ENCODE data around the gene HEPACAM. TPM values are rescaled to one million over a fixed set of nuclear protein-coding genes. Genes with fewer than 3 reads are reported as not detected.

The HEPACAM gene
- total RNA-seq, 2 donors from 2014 or later, result not detected

GRCh38 chr11:124876818-124877630 is 58.8 kb downstream of the HEPACAM start:
- no peak overlapping the region for H3K27ac ChIP-seq (ENCODE audit: low read depth, low read length)
- H3K27me3 Mint-ChIP-seq (ENCODE audit: insufficient read depth), result peaks cover 48% of the 10 kb centered on the region
- H3K4me3 Mint-ChIP-seq, result peak overlapping the region; percentile 73
- no peak for TF ChIP-seq CTCF (conservative IDR thresholded peaks at IDR 0.05)
- no peaks in the 10 kb centered on the region for H3K9me3 Mint-ChIP-seq
- H3K4me1 Mint-ChIP-seq, result peaks cover 12% of the 10 kb centered on the region
- peak overlapping the region; percentile 83 for H3K4me3 ChIP-seq (ENCODE audit: low read length)
- peak; percentile 77 for DNase-seq
- H3K36me3 Mint-ChIP-seq (ENCODE audit: low read depth), result peaks cover 2% of the 10 kb centered on the region
- no peaks in the 10 kb centered on the region for H3K36me3 ChIP-seq (ENCODE audit: control insufficient read depth, insufficient read depth, low read length)
- no peaks in the 10 kb centered on the region for H3K9me3 ChIP-seq (ENCODE audit: control insufficient read depth, low read length)
- H3K4me1 ChIP-seq (ENCODE audit: control insufficient read depth, insufficient read depth, low read length), result no peaks in the 10 kb centered on the region
- 59 to 64% methylated on average over 18 to 30 of the region's 30 CpGs for WGBS, 2 experiments (ENCODE audit: insufficient coverage in 1 of 2, insufficient read length in 1 of 2)
- peak overlapping the region; percentile 95 for H3K27ac Mint-ChIP-seq
- H3K9ac ChIP-seq (ENCODE audit: extremely low read depth, low read length, poor library complexity, severe bottlenecking), result peak overlapping the region; percentile 55
- peaks cover 49% of the 10 kb centered on the region for H3K27me3 ChIP-seq (ENCODE audit: control insufficient read depth, insufficient read depth, low read length, poor library complexity, severe bottlenecking)

GRCh38 chr11:124875943-124876817 is 59.7 kb downstream of the HEPACAM start:
- peak overlapping the region; percentile 88 for H3K27ac ChIP-seq (ENCODE audit: low read depth, low read length)
- H3K27ac Mint-ChIP-seq, result peak overlapping the region; percentile 95
- peak overlapping the region; percentile 73 for H3K4me3 Mint-ChIP-seq
- H3K36me3 Mint-ChIP-seq (ENCODE audit: low read depth), result peaks cover 2% of the 10 kb centered on the region
- H3K4me1 Mint-ChIP-seq, result peaks cover 12% of the 10 kb centered on the region
- no peaks in the 10 kb centered on the region for H3K36me3 ChIP-seq (ENCODE audit: control insufficient read depth, insufficient read depth, low read length)
- H3K9me3 ChIP-seq (ENCODE audit: control insufficient read depth, low read length), result no peaks in the 10 kb centered on the region
- whole genome bisulfite sequencing, 2 experiments (ENCODE audit: insufficient coverage in 1 of 2, insufficient read length in 1 of 2), result 0 to 1% methylated on average over 12 to 69 of the region's 69 CpGs
- peak; percentile 86 for TF ChIP-seq CTCF (conservative IDR thresholded peaks at IDR 0.05)
- H3K27me3 Mint-ChIP-seq (ENCODE audit: insufficient read depth), result peaks cover 57% of the 10 kb centered on the region
- H3K9me3 Mint-ChIP-seq, result no peaks in the 10 kb centered on the region
- H3K4me3 ChIP-seq (ENCODE audit: low read length), result peak overlapping the region; percentile 83
- H3K27me3 ChIP-seq (ENCODE audit: control insufficient read depth, insufficient read depth, low read length, poor library complexity, severe bottlenecking), result peaks cover 57% of the 10 kb centered on the region
- DNase-seq, result peak; percentile 97
- H3K4me1 ChIP-seq (ENCODE audit: control insufficient read depth, insufficient read depth, low read length), result no peaks in the 10 kb centered on the region
- H3K9ac ChIP-seq (ENCODE audit: extremely low read depth, low read length, poor library complexity, severe bottlenecking), result peak overlapping the region; percentile 55

GRCh38 chr11:124875401-124875800 is 60.4 kb downstream of the HEPACAM start:
- Histone ChIP-seq H3K27ac (ENCODE audit: low read depth, low read length) (no peak overlapping the region), H3K27me3 (ENCODE audit: control insufficient read depth, insufficient read depth, low read length, poor library complexity, severe bottlenecking) (peaks cover 65% of the 10 kb centered on the region), H3K36me3 (ENCODE audit: control insufficient read depth, insufficient read depth, low read length) (no peaks in the 10 kb centered on the region), H3K4me1 (ENCODE audit: control insufficient read depth, insufficient read depth, low read length) (no peaks in the 10 kb centered on the region), H3K9ac (ENCODE audit: extremely low read depth, low read length, poor library complexity, severe bottlenecking) (no peak overlapping the region), H3K9me3 (ENCODE audit: control insufficient read depth, low read length) (no peaks in the 10 kb centered on the region), H3K4me3 (ENCODE audit: low read length) (peak overlapping the region; percentile 83)
- Mint-ChIP-seq H3K9me3 (no peaks in the 10 kb centered on the region), H3K4me1 (peaks cover 12% of the 10 kb centered on the region), H3K27ac (no peak overlapping the region), H3K27me3 (ENCODE audit: insufficient read depth) (peaks cover 65% of the 10 kb centered on the region), H3K4me3 (peak overlapping the region; percentile 73), H3K36me3 (ENCODE audit: low read depth) (peaks cover 2% of the 10 kb centered on the region)
- no peak for TF ChIP-seq CTCF (conservative IDR thresholded peaks at IDR 0.05)
- DNase-seq, result no peak
- 54 to 60% methylated on average over 2 to 3 of the region's 3 CpGs for WGBS, 2 experiments (ENCODE audit: insufficient coverage in 1 of 2, insufficient read length in 1 of 2)
